GM08714 (cell line): ENCODE results near the gene STK32C.

ENCODE experiments used
- H3K4me3 ChIP-seq: fragments of 200-500 bp; sonication (Bioruptor generic); 2 replicates; pipeline ENCODE4 v1.5.1; 2014; ENCODE audit warnings: mild to moderate bottlenecking, low read length, inconsistent platforms
- ZNF274 ChIP-seq: IDR thresholded peaks from 2 replicates; pipeline ENCODE4 v1.6.1; 2012; ENCODE audit warnings: mild to moderate bottlenecking, low read depth, low read length

STK32C gene

GRCh38 chr10:132279873-132280645, 27.7 kb downstream of the STK32C start:
- no peak overlapping the region for H3K4me3 ChIP-seq
- TF ChIP-seq ZNF274: no peak

GRCh38 chr10:132277311-132277741, 30.4 kb downstream of the STK32C start:
- H3K4me3 ChIP-seq: no peak overlapping the region
- no peak for TF ChIP-seq ZNF274

- no peak for TF ChIP-seq ZNF274
- H3K4me3 ChIP-seq: no peak overlapping the region
Measured at GRCh38 chr10:132276706-132277105, 31.0 kb downstream of the STK32C start.

- no peak overlapping the region for H3K4me3 ChIP-seq
- no peak for TF ChIP-seq ZNF274
Measured at GRCh38 chr10:132276179-132276675, 31.5 kb downstream of the STK32C start.

GRCh38 chr10:132275426-132276178, 32.1 kb downstream of the STK32C start:
- TF ChIP-seq ZNF274: no peak

GRCh38 chr10:132274986-132275385, 32.8 kb downstream of the STK32C start:
- H3K4me3 ChIP-seq: no peak overlapping the region
- no peak for TF ChIP-seq ZNF274

More at GRCh38 chr10:132275426-132276178, 32.1 kb downstream of the STK32C start:
- H3K4me3 ChIP-seq: no peak overlapping the region

- no peak overlapping the region for H3K4me3 ChIP-seq
- TF ChIP-seq ZNF274: no peak
Measured at GRCh38 chr10:132274581-132274980, 33.2 kb downstream of the STK32C start.

- no peak overlapping the region for H3K4me3 ChIP-seq
Measured at GRCh38 chr10:132273966-132274365, 33.8 kb downstream of the STK32C start.

GRCh38 chr10:132273304-132273944, 34.3 kb downstream of the STK32C start:
- TF ChIP-seq ZNF274: no peak
- H3K4me3 ChIP-seq: no peak overlapping the region

More at GRCh38 chr10:132273966-132274365, 33.8 kb downstream of the STK32C start:
- TF ChIP-seq ZNF274: no peak

GRCh38 chr10:132272231-132272971, 35.3 kb downstream of the STK32C start:
- no peak for TF ChIP-seq ZNF274
- no peak overlapping the region for H3K4me3 ChIP-seq

- TF ChIP-seq ZNF274: no peak
- no peak overlapping the region for H3K4me3 ChIP-seq
Measured at GRCh38 chr10:132271458-132272230, 36.1 kb downstream of the STK32C start.

- H3K4me3 ChIP-seq: no peak overlapping the region
- TF ChIP-seq ZNF274: no peak
Measured at GRCh38 chr10:132270721-132271457, 36.9 kb downstream of the STK32C start.

GRCh38 chr10:132270256-132270655, 37.5 kb downstream of the STK32C start:
- no peak overlapping the region for H3K4me3 ChIP-seq
- TF ChIP-seq ZNF274: no peak
